NCI-H2171 treated with DMSO at 0.1 percent for 48 hours (cell line): ENCODE data around the gene SLC35F4.

Experiments
- DNase-seq: peaks from one replicate; lab custom pipeline; 2025; lab: John Stamatoyannopoulos, UW

The SLC35F4 gene

DNA sequence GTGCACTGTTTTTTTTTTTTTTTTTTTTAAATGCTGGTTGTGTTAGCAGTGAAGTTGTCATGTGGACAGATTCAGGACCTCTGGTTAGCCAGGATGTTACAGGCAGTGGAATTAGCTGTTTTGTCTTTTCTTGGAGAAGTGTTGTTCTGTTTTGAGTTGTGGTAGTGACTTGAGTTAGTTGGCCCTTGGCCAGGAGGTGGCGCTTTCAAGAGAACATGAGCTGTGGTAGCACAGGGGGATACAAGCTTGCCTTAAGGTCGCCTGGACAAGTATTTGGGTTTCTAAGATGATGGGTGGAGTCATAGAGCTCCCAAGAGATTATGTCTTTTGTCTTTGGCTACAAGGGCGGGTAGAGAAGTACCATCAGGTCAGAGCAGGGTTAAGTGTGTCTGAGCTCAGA is 338.9 kb downstream of the SLC35F4 start:
- no peak for DNase-seq

- no peak for DNase-seq
Observed at GRCh38 chr14:57519043-57519442, 346.8 kb downstream of the SLC35F4 start.
